K562 (cell line): Measurements from ENCODE around the gene CD55. TPM values are rescaled to one million over a fixed set of nuclear protein-coding genes. Genes with fewer than 3 reads are reported as not detected.

Experiments used
- BRF1 ChIP-seq: IDR thresholded peaks from 3 replicates; pipeline ENCODE4 v1.6.1; 2011; ENCODE audit warnings: borderline replicate concordance, mild to moderate bottlenecking; ENCODE audit not compliant: insufficient read length; ENCODE audit errors: extremely low read depth
- CEBPZ ChIP-seq: fragments of 150-350 bp; IDR thresholded peaks from 2 replicates; pipeline ENCODE4 v1.6.1; 2014; ENCODE audit warnings: low read depth, mild to moderate bottlenecking, low read length, borderline replicate concordance
- CXXC5 ChIP-seq: fragments of 250-450 bp; sonication (Bioruptor Pico); IDR thresholded peaks from 2 replicates; pipeline ENCODE4 v1.8.0; 2022; ENCODE audit warnings: inconsistent platforms, mild to moderate bottlenecking, moderate library complexity
- EP300 ChIP-seq: IDR thresholded peaks from 2 replicates; pipeline ENCODE4 v1.6.1; 2012; ENCODE audit warnings: low read length, improper control_type of control experiment
- GTF2F1 ChIP-seq: IDR thresholded peaks from 2 replicates; pipeline ENCODE4 v1.6.1; 2011; ENCODE audit warnings: low read depth, low read length, improper control_type of control experiment
- HNRNPH1 ChIP-seq: fragments of 200-400 bp; formaldehyde crosslinking; optimal IDR thresholded peaks from 2 replicates; pipeline ENCODE3; 2017; ENCODE audit warnings: low read depth, mild to moderate bottlenecking, low read length, moderate library complexity
- IRF2 ChIP-seq: sonication (generic); formaldehyde crosslinking; IDR thresholded peaks from 2 replicates; pipeline ENCODE4 v1.8.1; 2022; ENCODE audit warnings: mild to moderate bottlenecking, missing genetic modification reagents
- LARP7 ChIP-seq: fragments of 450-650 bp; IDR thresholded peaks from 2 replicates; pipeline ENCODE4 v1.6.1; 2016
- LEF1 ChIP-seq: fragments of 450-650 bp; IDR thresholded peaks from 2 replicates; pipeline ENCODE4 v1.6.1; 2016; ENCODE audit warnings: mild to moderate bottlenecking
- MYBL2 ChIP-seq, 2 experiments: fragments of 450-650 bp in 1 of 2; sonication (generic) in 1 of 2; formaldehyde crosslinking in 1 of 2; IDR thresholded peaks; 2 replicates each; pipeline versions ENCODE4 v1.6.1 to v1.8.1; 2017 to 2022; ENCODE audit warnings: borderline replicate concordance in 1 of 2, inconsistent platforms in 1 of 2, low read depth in 1 of 2, mild to moderate bottlenecking in 1 of 2, missing genetic modification reagents in 1 of 2, moderate library complexity in 1 of 2
- TGIF2 ChIP-seq: sonication (generic); formaldehyde crosslinking; IDR thresholded peaks from 2 replicates; pipeline ENCODE4 v1.8.1; 2022; ENCODE audit warnings: mild to moderate bottlenecking, missing genetic modification reagents, moderate library complexity
- TOE1 ChIP-seq, 2 experiments: fragments of 450-650 bp in 1 of 2; sonication (generic) in 1 of 2; formaldehyde crosslinking in 1 of 2; IDR thresholded peaks; 2 replicates each; pipeline versions ENCODE4 v1.7.1 to v1.8.0; 2016 to 2022; ENCODE audit warnings: borderline replicate concordance in 2 of 2, mild to moderate bottlenecking in 2 of 2, antibody characterized with exemption in 1 of 2, inconsistent platforms in 1 of 2, low read depth in 1 of 2, missing genetic modification reagents in 1 of 2, moderate library complexity in 1 of 2
- ZBTB8A ChIP-seq: fragments of 450-650 bp; IDR thresholded peaks from 2 replicates; pipeline ENCODE4 v1.6.1; 2018; ENCODE audit warnings: mild to moderate bottlenecking, moderate library complexity; ENCODE audit not compliant: partially characterized antibody
- ZNF224 ChIP-seq: sonication (generic); formaldehyde crosslinking; IDR thresholded peaks from 2 replicates; pipeline ENCODE4 v1.8.0; 2022; ENCODE audit warnings: mild to moderate bottlenecking, missing genetic modification reagents
- ZNF239 ChIP-seq: fragments of 250-450 bp; sonication (Bioruptor Pico); IDR thresholded peaks from 2 replicates; pipeline ENCODE4 v1.4.0; 2020; ENCODE audit warnings: mild to moderate bottlenecking
- ZNF253 ChIP-seq: fragments of 250-450 bp; sonication (Bioruptor Pico); conservative IDR thresholded peaks from 2 replicates; pipeline ENCODE4 v1.6.1; 2021; ENCODE audit warnings: mild to moderate bottlenecking
- ZNF408 ChIP-seq: fragments of 250-450 bp; sonication (Bioruptor Pico); IDR thresholded peaks from 2 replicates; pipeline ENCODE4 v1.4.0; 2020; ENCODE audit warnings: low read depth, mild to moderate bottlenecking, moderate library complexity
- ZNF436 ChIP-seq: fragments of 250-450, 450-650 bp; sonication (Bioruptor Pico); formaldehyde crosslinking; IDR thresholded peaks from 2 replicates; pipeline ENCODE4 v1.7.0; 2020; ENCODE audit warnings: mild to moderate bottlenecking
- ZNF668 ChIP-seq: fragments of 250-450 bp; sonication (Bioruptor Pico); IDR thresholded peaks from 2 replicates; pipeline ENCODE4 v1.8.0; 2022; ENCODE audit warnings: mild to moderate bottlenecking, inconsistent platforms
- ZSCAN29 ChIP-seq: fragments of 450-650 bp; IDR thresholded peaks from 2 replicates; pipeline ENCODE4 v1.6.1; 2017
- polyA plus RNA-seq, 8 experiments: library from polyadenylated mRNA; depleted of rRNA in 4 of 8; stranded (reverse) in 5 of 8; unstranded in 3 of 8; fragments of >200 nt; fragmentation: Nextera tagmentation in 2 of 8; fragmentation: Illumina TruSeq in 1 of 8; extraction: Ambion mirVana in 2 of 8; extraction: Trizol in 1 of 8; gene quantifications; 2 replicates each; pipeline versions ENCODE4 v1.2.1 to v1.2.3, GENCODE V29; 2011 to 2014; ENCODE audit warnings: inconsistent platforms in 1 of 8, missing spikeins in 1 of 8
- total RNA-seq, 7 experiments: library from RNA; depleted of rRNA in 6 of 7; stranded (reverse); fragments of >200 nt in 6 of 7; fragmentation: Illumina TruSeq in 2 of 7; extraction: Trizol in 2 of 7; gene quantifications; 2 replicates each; pipeline versions ENCODE4 v1.2.1 to v1.2.3, GENCODE V29; 2011 to 2021; ENCODE audit warnings: low replicate concordance in 1 of 7
- TF ChIP-seq, protein P1 (sequence below), 2 experiments: fragments of 200-800 bp in 1 of 2; sonication (Bioruptor generic) in 1 of 2; sonication (generic) in 1 of 2; formaldehyde crosslinking in 1 of 2; IDR thresholded peaks in 1 of 2; conservative IDR thresholded peaks in 1 of 2; 2 replicates each; pipeline versions ENCODE4 v1.5.0 to v1.6.1; 2016 to 2020; ENCODE audit warnings: missing compliant biosample characterization in 1 of 2, missing genetic modification characterization in 1 of 2, missing genetic modification reagents in 1 of 2
- TF ChIP-seq, protein P2 (sequence below): fragments of 250-450 bp; sonication (Bioruptor Pico); IDR thresholded peaks from 2 replicates; pipeline ENCODE4 v1.4.0; 2020; ENCODE audit warnings: mild to moderate bottlenecking, moderate library complexity

The CD55 gene
- total and polyA plus RNA-seq, 9 of the 15 experiments (the other 6 are each of a cell fraction or from before 2014, with no cell fraction given) = 17.7 to 150 (median 97.0) TPM

DNA sequence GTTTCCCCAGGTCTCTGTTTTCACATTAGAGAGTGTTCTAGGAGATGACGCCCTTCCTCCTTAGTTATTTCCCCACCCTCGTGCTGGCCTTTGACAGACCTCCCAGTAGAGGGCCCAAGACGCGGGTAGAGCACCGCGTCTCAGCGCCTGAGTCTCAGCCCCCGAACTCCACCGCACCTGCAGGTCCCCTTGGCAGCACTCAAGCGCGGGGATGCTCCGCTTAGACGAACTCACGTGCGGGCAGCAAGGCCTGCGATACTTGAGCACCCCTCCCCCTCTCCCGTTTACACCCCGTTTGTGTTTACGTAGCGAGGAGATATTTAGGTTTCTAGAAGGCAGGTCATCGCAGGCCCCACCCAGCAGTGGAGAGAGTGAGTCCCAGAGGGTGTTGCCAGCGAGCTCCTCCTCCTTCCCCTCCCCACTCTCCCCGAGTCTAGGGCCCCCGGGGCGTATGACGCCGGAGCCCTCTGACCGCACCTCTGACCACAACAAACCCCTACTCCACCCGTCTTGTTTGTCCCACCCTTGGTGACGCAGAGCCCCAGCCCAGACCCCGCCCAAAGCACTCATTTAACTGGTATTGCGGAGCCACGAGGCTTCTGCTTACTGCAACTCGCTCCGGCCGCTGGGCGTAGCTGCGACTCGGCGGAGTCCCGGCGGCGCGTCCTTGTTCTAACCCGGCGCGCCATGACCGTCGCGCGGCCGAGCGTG lies at the start of gene CD55 (continued):
- TF ChIP-seq LARP7 (no peak), MYBL2 (IDR thresholded peaks at IDR 0.05; ENCODE audit: low read depth) (no peak), MYBL2 (CRISPR knock-in tag; IDR thresholded peaks at IDR 0.05; ENCODE audit: borderline replicate concordance) (no peak), BRF1 (no peak), TGIF2 (CRISPR knock-in tag) (no peak), ZNF668 (no peak), CXXC5 (peak; percentile 92), LEF1 (peak; percentile 93), ZNF224 (CRISPR knock-in tag) (0 out of 2 replicates have a peak, but pooled peaks have one; percentile 15), ZBTB8A (no peak), ZNF239 (CRISPR knock-in tag) (no peak), TOE1 (IDR thresholded peaks at IDR 0.05; ENCODE audit: borderline replicate concordance) (peak; percentile 57; the same call in 1 of the 2 replicates), TOE1 (CRISPR knock-in tag; IDR thresholded peaks at IDR 0.05; ENCODE audit: borderline replicate concordance, low read depth) (peak; percentile 88; the same call in 1 of the 2 replicates), ZNF436 (CRISPR knock-in tag) (no peak), ZNF253 (no peak), ZNF408 (CRISPR knock-in tag) (no peak), IRF2 (no peak), EP300 (peak; percentile 66), GTF2F1 (peak; percentile 88), CEBPZ (no peak), HNRNPH1 (no peak), ZSCAN29 (no peak)
- TF ChIP-seq, protein P1, sequence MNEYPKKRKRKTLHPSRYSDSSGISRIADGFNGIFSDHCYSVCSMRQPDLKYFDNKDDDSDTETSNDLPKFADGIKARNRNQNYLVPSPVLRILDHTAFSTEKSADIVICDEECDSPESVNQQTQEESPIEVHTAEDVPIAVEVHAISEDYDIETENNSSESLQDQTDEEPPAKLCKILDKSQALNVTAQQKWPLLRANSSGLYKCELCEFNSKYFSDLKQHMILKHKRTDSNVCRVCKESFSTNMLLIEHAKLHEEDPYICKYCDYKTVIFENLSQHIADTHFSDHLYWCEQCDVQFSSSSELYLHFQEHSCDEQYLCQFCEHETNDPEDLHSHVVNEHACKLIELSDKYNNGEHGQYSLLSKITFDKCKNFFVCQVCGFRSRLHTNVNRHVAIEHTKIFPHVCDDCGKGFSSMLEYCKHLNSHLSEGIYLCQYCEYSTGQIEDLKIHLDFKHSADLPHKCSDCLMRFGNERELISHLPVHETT (CRISPR knock-in tag; conservative IDR thresholded peaks at IDR 0.05 in 1 of 2, IDR thresholded peaks at IDR 0.05 in 1 of 2) = 0 out of 4 replicates have a peak, but pooled peaks of 1 of the 2 experiments have one; percentile 58
- TF ChIP-seq, protein P2, sequence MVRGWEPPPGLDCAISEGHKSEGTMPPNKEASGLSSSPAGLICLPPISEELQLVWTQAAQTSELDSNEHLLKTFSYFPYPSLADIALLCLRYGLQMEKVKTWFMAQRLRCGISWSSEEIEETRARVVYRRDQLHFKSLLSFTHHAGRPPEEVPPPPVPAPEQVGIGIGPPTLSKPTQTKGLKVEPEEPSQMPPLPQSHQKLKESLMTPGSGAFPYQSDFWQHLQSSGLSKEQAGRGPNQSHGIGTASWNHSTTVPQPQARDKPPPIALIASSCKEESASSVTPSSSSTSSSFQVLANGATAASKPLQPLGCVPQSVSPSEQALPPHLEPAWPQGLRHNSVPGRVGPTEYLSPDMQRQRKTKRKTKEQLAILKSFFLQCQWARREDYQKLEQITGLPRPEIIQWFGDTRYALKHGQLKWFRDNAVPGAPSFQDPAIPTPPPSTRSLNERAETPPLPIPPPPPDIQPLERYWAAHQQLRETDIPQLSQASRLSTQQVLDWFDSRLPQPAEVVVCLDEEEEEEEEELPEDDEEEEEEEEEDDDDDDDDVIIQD (CRISPR knock-in tag) = no peak
